ENCODE data around the gene CH25H.
"Not testable (repeated sequence)": the region's sequence is repeated elsewhere in the genome, so short reads cannot be mapped to it uniquely, and the experiment has no call there.

CH25H gene

DNA sequence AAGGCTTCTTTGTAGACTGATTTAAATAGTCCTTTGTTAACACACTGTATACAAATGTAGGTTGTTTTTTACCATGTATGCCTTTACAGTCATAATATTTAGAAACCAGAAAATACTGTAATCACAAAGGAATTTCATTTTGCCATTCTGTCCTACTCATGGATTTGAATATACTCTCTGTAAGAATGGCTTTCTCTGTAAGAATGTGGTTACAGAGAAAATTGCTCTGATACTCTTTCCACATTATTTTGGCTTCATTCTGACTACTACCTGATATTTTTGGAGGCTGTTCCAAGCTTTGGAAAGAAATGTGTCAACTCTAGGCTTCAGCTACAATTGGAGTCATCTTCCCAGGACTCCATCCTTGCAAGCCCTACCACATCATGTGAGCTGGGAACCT is 23.5 kb downstream of the CH25H start:
- DNase-seq (ENCODE audit: low read depth), result no peak
- TF ChIP-seq CTCF (IDR thresholded peaks at IDR 0.05; ENCODE audit: low read depth, low read length) (no peak), POLR2A (IDR thresholded peaks at IDR 0.05; ENCODE audit: extremely low read depth, insufficient read length) (no peak), MYC (IDR thresholded peaks at IDR 0.05; ENCODE audit: low read depth, low read length) (no peak)
- TF ChIP-seq, protein P1, sequence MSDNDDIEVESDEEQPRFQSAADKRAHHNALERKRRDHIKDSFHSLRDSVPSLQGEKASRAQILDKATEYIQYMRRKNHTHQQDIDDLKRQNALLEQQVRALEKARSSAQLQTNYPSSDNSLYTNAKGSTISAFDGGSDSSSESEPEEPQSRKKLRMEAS (IDR thresholded peaks at IDR 0.05; ENCODE audit: low read depth, low read length), result no peak
- H3K4me3 ChIP-seq (ENCODE audit: low read depth, low read length), result no peak overlapping the region

DNA sequence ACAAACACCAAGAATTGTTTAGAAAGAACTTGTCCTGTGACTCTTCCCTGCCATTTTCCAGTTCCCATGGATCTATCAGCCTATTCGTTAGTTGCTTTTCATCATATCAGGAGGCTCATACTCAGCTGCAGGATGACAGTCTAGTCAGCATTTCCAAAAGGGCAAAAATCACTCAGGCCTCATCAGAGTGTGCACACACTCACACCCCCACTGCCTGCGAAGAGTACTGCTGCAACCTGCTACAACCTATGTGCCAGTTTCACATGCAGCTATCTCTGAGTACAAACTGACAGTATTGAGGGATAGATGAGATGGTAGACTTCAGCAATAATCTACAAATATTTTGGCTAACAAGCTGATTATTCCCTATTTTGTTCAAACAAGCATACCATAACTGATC is 24.2 kb downstream of the CH25H start:
- TF ChIP-seq CTCF (IDR thresholded peaks at IDR 0.05; ENCODE audit: low read depth, low read length), result no peak
- DNase-seq (ENCODE audit: low read depth), result no peak
- H3K4me3 ChIP-seq (ENCODE audit: low read depth, low read length), result no peak overlapping the region

GRCh38 chr10:89175816-89176215 is 31.3 kb downstream of the CH25H start:
- no peak overlapping the region for H3K4me3 ChIP-seq (ENCODE audit: low read depth, low read length)
- TF ChIP-seq CTCF (IDR thresholded peaks at IDR 0.05; ENCODE audit: low read depth, low read length) (no peak), POLR2A (IDR thresholded peaks at IDR 0.05; ENCODE audit: extremely low read depth, insufficient read length) (no peak), MYC (IDR thresholded peaks at IDR 0.05; ENCODE audit: low read depth, low read length) (no peak)
- TF ChIP-seq, protein P1 (IDR thresholded peaks at IDR 0.05; ENCODE audit: low read depth, low read length), result no peak
- DNase-seq (ENCODE audit: low read depth), result no peak

DNA sequence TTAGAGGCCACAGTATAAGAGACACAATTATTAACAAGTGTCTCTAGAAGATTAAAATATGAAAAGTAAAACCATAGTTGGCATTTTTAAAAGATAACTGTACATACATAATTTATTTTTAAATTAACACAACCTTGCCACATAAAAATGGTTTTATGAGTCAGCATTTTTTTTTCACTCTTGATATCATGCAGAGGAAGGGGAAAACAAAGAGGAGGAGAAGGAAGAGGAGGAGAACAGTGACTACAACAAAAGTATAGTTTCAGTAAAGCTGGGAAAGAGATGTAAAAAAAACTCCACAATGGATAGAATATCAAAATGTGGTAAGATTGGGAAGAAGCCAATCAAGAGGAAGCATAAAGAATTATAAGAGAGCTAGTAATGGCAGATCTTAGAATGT is 34.0 kb downstream of the CH25H start:
- no peak overlapping the region for H3K4me3 ChIP-seq (ENCODE audit: low read depth, low read length)
- DNase-seq (ENCODE audit: low read depth), result no peak
- TF ChIP-seq MYC (IDR thresholded peaks at IDR 0.05; ENCODE audit: low read depth, low read length) (no peak), CTCF (IDR thresholded peaks at IDR 0.05; ENCODE audit: low read depth, low read length) (no peak), POLR2A (IDR thresholded peaks at IDR 0.05; ENCODE audit: extremely low read depth, insufficient read length) (no peak)
- TF ChIP-seq, protein P1 (IDR thresholded peaks at IDR 0.05; ENCODE audit: low read depth, low read length), result no peak

GRCh38 chr10:89171996-89172395 is 35.1 kb downstream of the CH25H start:
- H3K4me3 ChIP-seq (ENCODE audit: low read depth, low read length), result no peak overlapping the region
- DNase-seq (ENCODE audit: low read depth), result no peak
- TF ChIP-seq, protein P1 (IDR thresholded peaks at IDR 0.05; ENCODE audit: low read depth, low read length), result no peak
- TF ChIP-seq POLR2A (IDR thresholded peaks at IDR 0.05; ENCODE audit: extremely low read depth, insufficient read length) (no peak), CTCF (IDR thresholded peaks at IDR 0.05; ENCODE audit: low read depth, low read length) (no peak), MYC (IDR thresholded peaks at IDR 0.05; ENCODE audit: low read depth, low read length) (no peak)

DNA sequence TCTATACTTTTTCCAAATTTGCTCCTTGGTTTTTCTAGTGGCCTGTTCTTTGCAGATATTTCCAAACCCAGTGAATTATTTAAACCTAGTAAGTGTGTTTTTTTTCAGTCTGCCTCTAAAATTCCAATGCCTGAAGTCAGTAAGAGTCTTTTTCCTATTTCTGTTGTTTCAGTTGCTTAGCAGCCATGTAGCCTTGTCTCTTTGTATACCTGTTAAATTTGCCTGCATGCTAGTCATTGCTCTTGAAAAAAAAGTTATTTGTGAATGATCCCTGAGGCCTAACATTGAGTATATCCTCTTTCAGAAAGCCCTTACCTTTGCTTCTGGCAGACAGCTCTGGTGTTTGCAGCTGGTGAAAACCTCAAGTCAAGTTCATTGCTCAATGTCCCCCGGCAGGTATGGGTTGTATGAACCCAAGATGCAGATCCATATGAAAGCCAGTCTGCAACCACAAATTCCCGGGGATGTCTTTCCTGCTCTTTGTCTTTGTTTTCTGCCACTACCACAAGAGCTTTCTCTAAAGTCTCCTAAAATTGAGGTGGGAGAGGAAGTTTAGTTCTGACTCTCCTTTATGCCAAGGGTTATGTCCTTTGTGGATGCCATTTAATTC is 35.7 kb downstream of the CH25H start:
- DNase-seq (ENCODE audit: low read depth), result no peak
- H3K4me3 ChIP-seq (ENCODE audit: low read depth, low read length), result no peak overlapping the region
- TF ChIP-seq MYC (IDR thresholded peaks at IDR 0.05; ENCODE audit: low read depth, low read length) (no peak), CTCF (IDR thresholded peaks at IDR 0.05; ENCODE audit: low read depth, low read length) (no peak), POLR2A (IDR thresholded peaks at IDR 0.05; ENCODE audit: extremely low read depth, insufficient read length) (no peak)
- TF ChIP-seq, protein P1 (IDR thresholded peaks at IDR 0.05; ENCODE audit: low read depth, low read length), result no peak

DNA sequence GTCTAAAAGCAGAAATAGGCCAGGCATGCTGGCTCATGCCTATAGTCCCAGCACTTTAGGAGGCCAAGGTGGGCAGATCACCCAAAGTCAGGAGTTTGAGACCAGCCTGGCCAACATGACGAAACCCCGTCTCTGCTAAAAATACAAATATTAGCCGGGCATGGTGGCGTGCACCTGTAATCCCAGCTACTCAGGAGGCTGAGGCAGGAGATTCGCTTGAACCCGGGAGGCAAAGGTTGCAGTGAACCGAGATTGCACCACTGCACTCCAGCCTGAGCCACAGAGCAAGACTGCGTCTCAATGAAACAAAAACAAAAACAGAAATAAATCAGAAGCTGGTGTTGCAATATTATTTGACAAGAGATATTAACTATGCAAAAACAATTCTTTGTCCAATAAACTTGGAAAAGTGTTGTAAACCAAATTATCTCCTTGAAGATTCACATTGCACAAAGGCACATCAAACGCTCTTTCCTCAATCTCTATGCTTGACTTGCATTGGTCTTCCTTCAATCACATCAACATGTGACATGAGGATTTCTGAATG is 38.7 kb downstream of the CH25H start:
- DNase-seq (ENCODE audit: low read depth); H3K4me3 ChIP-seq (ENCODE audit: low read depth, low read length): not testable (repeated sequence)
